ENCODE data around the gene ENAM. TPM values are rescaled to one million over a fixed set of nuclear protein-coding genes. Genes with fewer than 3 reads are reported as not detected.

The ENAM gene
- total RNA-seq, 1 experiment from 2014 or later: not detected

DNA sequence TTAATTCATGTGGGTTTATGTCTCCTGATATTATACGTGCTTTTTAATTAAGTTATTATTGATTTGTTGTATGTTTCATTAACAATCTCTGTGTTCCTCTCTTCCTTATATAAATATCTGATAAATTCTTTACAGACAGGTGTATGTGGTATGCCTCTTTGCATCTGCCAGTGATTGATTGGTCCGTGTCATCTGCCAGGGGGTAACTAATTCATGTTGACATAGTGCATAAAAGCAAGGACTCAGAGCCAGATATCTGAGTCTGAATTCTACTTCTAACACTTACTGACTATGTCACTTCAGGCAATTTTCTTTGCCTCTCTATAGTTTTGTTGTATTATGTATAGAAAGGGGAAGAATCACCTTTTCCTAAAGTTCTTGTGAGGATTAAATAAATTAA, 41.7 kb upstream of the ENAM start:
- intact Hi-C loops (cut with micrococcal nuclease): no loop called here
- no peak overlapping the region for H3K27ac ChIP-seq (ENCODE audit: low read depth, low read length)
- no peaks in the 10 kb centered on the region for H4K20me1 ChIP-seq (ENCODE audit: insufficient read depth)
- TF ChIP-seq EGR1 (IDR thresholded peaks at IDR 0.05; ENCODE audit: low read depth) (no peak), ELF1 (IDR thresholded peaks at IDR 0.05; ENCODE audit: borderline replicate concordance, low read depth) (no peak), CBX3 (IDR thresholded peaks at IDR 0.05; ENCODE audit: low read depth) (no peak), SP1 (IDR thresholded peaks at IDR 0.05; ENCODE audit: low read depth) (no peak), RAD21 (IDR thresholded peaks at IDR 0.05; ENCODE audit: low read depth) (no peak), TCF7L2 (IDR thresholded peaks at IDR 0.05; ENCODE audit: borderline replicate concordance, extremely low read depth, insufficient read depth, insufficient read length) (no peak), FOSL1 (IDR thresholded peaks at IDR 0.05; ENCODE audit: low read depth) (no peak), POLR2A (IDR thresholded peaks at IDR 0.05; ENCODE audit: borderline replicate concordance, extremely low read depth, insufficient read depth, insufficient read length) (no peak), YY1 (IDR thresholded peaks at IDR 0.05; ENCODE audit: extremely low read depth, insufficient replicate concordance, low read depth, low read length) (no peak), SIN3A (IDR thresholded peaks at IDR 0.05; ENCODE audit: low read depth) (no peak)
- TF ChIP-seq, protein P1, sequence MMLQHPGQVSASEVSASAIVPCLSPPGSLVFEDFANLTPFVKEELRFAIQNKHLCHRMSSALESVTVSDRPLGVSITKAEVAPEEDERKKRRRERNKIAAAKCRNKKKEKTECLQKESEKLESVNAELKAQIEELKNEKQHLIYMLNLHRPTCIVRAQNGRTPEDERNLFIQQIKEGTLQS (IDR thresholded peaks at IDR 0.05): no peak
- TF ChIP-seq, protein P2, sequence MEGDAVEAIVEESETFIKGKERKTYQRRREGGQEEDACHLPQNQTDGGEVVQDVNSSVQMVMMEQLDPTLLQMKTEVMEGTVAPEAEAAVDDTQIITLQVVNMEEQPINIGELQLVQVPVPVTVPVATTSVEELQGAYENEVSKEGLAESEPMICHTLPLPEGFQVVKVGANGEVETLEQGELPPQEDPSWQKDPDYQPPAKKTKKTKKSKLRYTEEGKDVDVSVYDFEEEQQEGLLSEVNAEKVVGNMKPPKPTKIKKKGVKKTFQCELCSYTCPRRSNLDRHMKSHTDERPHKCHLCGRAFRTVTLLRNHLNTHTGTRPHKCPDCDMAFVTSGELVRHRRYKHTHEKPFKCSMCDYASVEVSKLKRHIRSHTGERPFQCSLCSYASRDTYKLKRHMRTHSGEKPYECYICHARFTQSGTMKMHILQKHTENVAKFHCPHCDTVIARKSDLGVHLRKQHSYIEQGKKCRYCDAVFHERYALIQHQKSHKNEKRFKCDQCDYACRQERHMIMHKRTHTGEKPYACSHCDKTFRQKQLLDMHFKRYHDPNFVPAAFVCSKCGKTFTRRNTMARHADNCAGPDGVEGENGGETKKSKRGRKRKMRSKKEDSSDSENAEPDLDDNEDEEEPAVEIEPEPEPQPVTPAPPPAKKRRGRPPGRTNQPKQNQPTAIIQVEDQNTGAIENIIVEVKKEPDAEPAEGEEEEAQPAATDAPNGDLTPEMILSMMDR (IDR thresholded peaks at IDR 0.05 in 2 of 3, conservative IDR thresholded peaks at IDR 0.05 in 1 of 3; ENCODE audit: borderline replicate concordance in 1 of 3, insufficient read depth in 1 of 3, low read depth in 2 of 3, low read length in 2 of 3): no peak
- no peaks in the 10 kb centered on the region for H3K79me2 ChIP-seq (ENCODE audit: insufficient read depth, low read length)
- POLR2A ChIA-PET: no interaction called here
- CTCF ChIA-PET: no interaction called here
- no peaks in the 10 kb centered on the region for H3K36me3 ChIP-seq (ENCODE audit: control insufficient read depth in 1 of 2, insufficient read depth in 2 of 2, low read length in 2 of 2)
- ATAC-seq (no peak), DNase-seq (ENCODE audit: low read depth, low spot score) (no peak)
- H3K9me3 ChIP-seq (ENCODE audit: control insufficient read depth in 1 of 2, insufficient read depth in 1 of 2, low read depth in 1 of 2, low read length in 2 of 2): no peaks in the 10 kb centered on the region
- RAD21 ChIA-PET (ENCODE audit: low non-redundant PET in 1 of 2, low total read pairs in 2 of 2, uncharacterized antibody in 2 of 2, unreplicated experiment in 2 of 2): no interaction called here
- no peak overlapping the region for H3K4me2 ChIP-seq (ENCODE audit: low read length)
- H3K4me1 ChIP-seq (ENCODE audit: control insufficient read depth in 1 of 2, insufficient read depth in 2 of 2, low read length in 2 of 2): peaks cover 9 to 15% of the 10 kb centered on the region in 2 experiments; a peak in 3 of 4 replicates
- no TSS peak for BruUV-seq (replicated peaks)
- H2AFZ ChIP-seq (ENCODE audit: low read depth, low read length, poor library complexity, severe bottlenecking): no peak overlapping the region
- no peak overlapping the region for H3K9ac ChIP-seq (ENCODE audit: low read length)
- H3K4me3 ChIP-seq (replicated peaks in 1 of 2; ENCODE audit: low read depth in 1 of 2, low read length in 2 of 2): no peak overlapping the region
- no peaks in the 10 kb centered on the region for H3K27me3 ChIP-seq (ENCODE audit: insufficient read depth, low read length)
- H3K9me2 ChIP-seq (ENCODE audit: insufficient read depth): no peaks in the 10 kb centered on the region
